Thoracic aorta (tissue), 2 donors: ENCODE measurements around the gene FKBP4. TPM values are rescaled to one million over a fixed set of nuclear protein-coding genes. Genes with fewer than 3 reads are reported as not detected.

Experiments used
- ATAC-seq: fragments of 150-250 bp; one replicate; pipeline ENCODE4 v1.8.0; 2017; ENCODE audit warnings: low read depth; ENCODE audit not compliant: insufficient number of reproducible peaks, low FRiP score
- DNase-seq: peaks from one replicate; pipeline ENCODE4 v3.0.0-alpha.2; 2020; ENCODE audit warnings: low spot score
- H3K27ac ChIP-seq, 2 donors: fragments of 200-600 bp; sonication (generic); 1 replicate in 1 of 2; 2 replicates in 1 of 2; pipeline ENCODE4 v1.5.1; 2016; ENCODE audit warnings: mild to moderate bottlenecking in 2 of 2, moderate library complexity in 2 of 2
- H3K27me3 ChIP-seq: fragments of 200-600 bp; sonication (generic); replicated peaks from 2 replicates; pipeline ENCODE4 v1.6.0; 2016; ENCODE audit warnings: mild to moderate bottlenecking; ENCODE audit not compliant: insufficient read depth
- H3K36me3 ChIP-seq: fragments of 200-600 bp; sonication (generic); one replicate; pipeline ENCODE4 v1.5.1; 2016
- H3K4me1 ChIP-seq, 2 donors: fragments of 200-600 bp; sonication (generic); 1 replicate in 1 of 2; 2 replicates in 1 of 2; pipeline versions ENCODE4 v1.5.1 to v1.6.0; 2016; ENCODE audit warnings: low read depth in 2 of 2, mild to moderate bottlenecking in 1 of 2; ENCODE audit not compliant: control insufficient read depth in 1 of 2
- H3K4me3 ChIP-seq: fragments of 200-600 bp; sonication (generic); 2 replicates; pipeline ENCODE4 v1.5.1; 2016; ENCODE audit warnings: mild to moderate bottlenecking
- H3K9me3 ChIP-seq: fragments of 200-600 bp; sonication (generic); 2 replicates; pipeline ENCODE4 v1.5.1; 2016
- CTCF ChIP-seq: fragments of 200-600 bp; sonication (generic); IDR thresholded peaks from one replicate; pipeline ENCODE4 v1.5.1; 2019; ENCODE audit warnings: antibody characterized with exemption
- total RNA-seq, 2 donors: library from RNA; depleted of rRNA; stranded (reverse); fragments of >200 nt; gene quantifications; one replicate each; pipeline versions ENCODE4 v1.1.0 to v1.2.3, GENCODE V29; 2016

Gene FKBP4
- total RNA-seq, 2 donors from 2014 or later: 26.6 to 30.5 TPM

- no peak for ATAC-seq
- H3K36me3 ChIP-seq: peaks cover 50% of the 10 kb centered on the region
- peak overlapping the region in 1 of 2 donors; percentile 30 for H3K27ac ChIP-seq
Measured at GRCh38 chr12:2803635-2804392, 9.0 kb downstream of the FKBP4 start.

DNA sequence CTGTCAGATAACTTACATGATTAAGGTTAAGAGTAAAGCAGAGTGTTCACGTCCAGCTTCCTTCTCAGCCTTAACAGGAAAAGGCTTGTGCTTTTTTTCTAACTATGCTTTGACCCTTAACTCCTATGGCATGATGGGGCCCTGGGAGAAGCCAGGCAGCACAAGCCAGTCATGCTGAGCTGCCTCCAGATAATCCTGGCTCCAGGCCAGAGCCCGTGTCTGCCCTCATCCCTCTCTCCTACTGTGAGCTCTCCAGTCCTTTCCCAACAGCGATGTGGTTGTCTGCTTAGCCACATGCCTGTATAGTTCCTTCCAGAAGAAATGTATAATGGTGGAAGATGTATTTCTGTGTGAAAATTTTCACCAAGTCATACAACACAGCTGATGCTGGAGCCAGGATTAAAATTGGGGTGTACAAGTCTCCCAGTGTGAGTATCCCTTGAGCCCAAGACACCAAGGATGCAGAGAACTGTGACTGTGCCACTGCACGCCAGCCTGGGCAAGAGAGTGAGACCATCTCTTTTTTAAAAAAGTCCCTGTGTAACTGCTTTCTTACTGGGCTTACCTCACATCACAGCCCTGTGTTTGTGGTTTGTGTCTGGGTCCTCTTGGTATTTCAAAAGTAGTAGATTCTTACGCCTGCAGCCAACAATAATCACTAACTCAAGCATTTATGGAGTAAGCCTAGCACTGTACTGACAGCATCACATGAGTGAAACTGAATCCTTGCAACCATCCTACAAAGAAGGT, 9.8 kb downstream of the FKBP4 start:
- H3K27ac ChIP-seq: peak overlapping the region; percentile 6 to 12
- no peaks in the 10 kb centered on the region for H3K27me3 ChIP-seq
- H3K4me3 ChIP-seq: no peak overlapping the region
- ATAC-seq: no peak
- no peaks in the 10 kb centered on the region for H3K9me3 ChIP-seq
- peaks cover 5 to 21% of the 10 kb centered on the region in 2 donors for H3K4me1 ChIP-seq
- no peak for DNase-seq
- H3K36me3 ChIP-seq: peaks cover 43% of the 10 kb centered on the region
- no peak for TF ChIP-seq CTCF

More at GRCh38 chr12:2803635-2804392, 9.0 kb downstream of the FKBP4 start:
- no peak for DNase-seq
- TF ChIP-seq CTCF: no peak
- Histone ChIP-seq H3K4me1 (peaks cover 5 to 21% of the 10 kb centered on the region in 2 donors), H3K9me3 (no peaks in the 10 kb centered on the region), H3K4me3 (no peak overlapping the region), H3K27me3 (no peaks in the 10 kb centered on the region)

GRCh38 chr12:2805143-2805520, 10.4 kb downstream of the FKBP4 start:
- Histone ChIP-seq H3K27ac (peak overlapping the region in 1 of 2 donors; percentile 6), H3K36me3 (peaks cover 37% of the 10 kb centered on the region), H3K9me3 (no peaks in the 10 kb centered on the region), H3K4me3 (no peak overlapping the region), H3K4me1 (peaks cover 5 to 21% of the 10 kb centered on the region in 2 donors), H3K27me3 (no peaks in the 10 kb centered on the region)
- ATAC-seq (no peak), DNase-seq (no peak)
- TF ChIP-seq CTCF: no peak

DNA sequence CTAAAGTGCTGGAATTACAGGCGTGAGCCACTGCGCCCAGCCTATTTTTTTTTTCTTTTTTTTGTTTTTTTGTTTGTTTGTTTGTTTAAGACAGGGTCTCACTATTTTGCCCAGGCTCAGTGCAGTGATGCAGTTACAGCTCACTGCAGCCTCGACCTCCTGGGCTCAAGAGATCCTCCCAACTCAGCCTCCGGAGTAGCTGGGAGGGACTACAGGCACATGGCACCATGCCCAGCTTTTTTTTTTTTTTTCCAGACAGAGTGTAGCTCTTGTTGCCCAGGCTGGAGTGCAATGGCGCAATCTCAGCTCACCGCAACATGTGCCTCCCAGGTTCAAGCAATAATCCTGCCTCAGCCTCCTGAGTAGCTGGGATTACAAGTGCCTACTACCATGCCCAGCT, 11.9 kb downstream of the FKBP4 start:
- ATAC-seq: no peak
- H3K36me3 ChIP-seq: peaks cover 24% of the 10 kb centered on the region
- no peak for DNase-seq
- H3K27ac ChIP-seq: no peak overlapping the region
- peaks cover 5 to 23% of the 10 kb centered on the region in 2 donors for H3K4me1 ChIP-seq
- no peaks in the 10 kb centered on the region for H3K9me3 ChIP-seq
- no peak for TF ChIP-seq CTCF
- no peaks in the 10 kb centered on the region for H3K27me3 ChIP-seq
- H3K4me3 ChIP-seq: no peak overlapping the region

- no peak for TF ChIP-seq CTCF
- Histone ChIP-seq H3K27ac (peak overlapping the region; percentile 91 to 95), H3K9me3 (no peaks in the 10 kb centered on the region), H3K36me3 (peaks cover under 1% of the 10 kb centered on the region), H3K4me1 (peaks cover 8 to 18% of the 10 kb centered on the region in 2 donors), H3K4me3 (peak overlapping the region; percentile 92), H3K27me3 (no peaks in the 10 kb centered on the region)
- DNase-seq (no peak), ATAC-seq (no peak)
Measured at GRCh38 chr12:2811801-2812200, 17.0 kb downstream of the FKBP4 start.
